HepG2 (cell line): ENCODE data around the gene PLA2G12B. TPM values are rescaled to one million over a fixed set of nuclear protein-coding genes. Genes with fewer than 3 reads are reported as not detected.

ENCODE experiments used
- ARNT ChIP-seq: fragments of 450-650 bp; IDR thresholded peaks from 2 replicates; pipeline ENCODE4 v1.6.1; 2017
- ELF3 ChIP-seq: IDR thresholded peaks from 2 replicates; pipeline ENCODE4 v1.6.1; 2016; ENCODE audit warnings: missing genetic modification reagents, missing compliant biosample characterization
- GLMP ChIP-seq: sonication (generic); formaldehyde crosslinking; IDR thresholded peaks from 2 replicates; pipeline ENCODE4 v1.9.0; 2021; ENCODE audit warnings: missing genetic modification reagents, mild to moderate bottlenecking, borderline replicate concordance
- NKX3-1 ChIP-seq: sonication (generic); formaldehyde crosslinking; IDR thresholded peaks from 2 replicates; pipeline ENCODE4 v1.5.0; 2020; ENCODE audit warnings: missing genetic modification reagents
- PREB ChIP-seq: sonication (generic); formaldehyde crosslinking; IDR thresholded peaks from 2 replicates; pipeline ENCODE4 v1.4.0; 2020; ENCODE audit warnings: missing genetic modification reagents
- SATB2 ChIP-seq: sonication (generic); formaldehyde crosslinking; IDR thresholded peaks from 2 replicates; pipeline ENCODE4 v1.5.0; 2020; ENCODE audit warnings: missing genetic modification reagents
- SMARCE1 ChIP-seq: fragments of 450-650 bp; IDR thresholded peaks from 2 replicates; pipeline ENCODE4 v1.6.1; 2017; ENCODE audit warnings: borderline replicate concordance
- SRF ChIP-seq: IDR thresholded peaks from 2 replicates; pipeline ENCODE4 v1.6.1; 2011; ENCODE audit warnings: mild to moderate bottlenecking, low read depth, low read length, moderate library complexity
- TEAD2 ChIP-seq: sonication (generic); formaldehyde crosslinking; IDR thresholded peaks from 2 replicates; pipeline ENCODE4 v1.9.0; 2021; ENCODE audit warnings: missing genetic modification reagents
- ZMAT3 ChIP-seq: sonication (generic); formaldehyde crosslinking; conservative IDR thresholded peaks from 2 replicates; pipeline ENCODE4 v1.7.0; 2021; ENCODE audit warnings: missing genetic modification reagents
- ZMYM4 ChIP-seq: sonication (generic); formaldehyde crosslinking; IDR thresholded peaks from 2 replicates; pipeline ENCODE4 v1.8.1; 2023; ENCODE audit warnings: mild to moderate bottlenecking, missing genetic modification reagents
- ZNF414 ChIP-seq: sonication (generic); formaldehyde crosslinking; IDR thresholded peaks from 2 replicates; pipeline ENCODE4 v1.5.0; 2020; ENCODE audit warnings: missing genetic modification reagents
- ZNF615 ChIP-seq: sonication (generic); formaldehyde crosslinking; IDR thresholded peaks from 2 replicates; pipeline ENCODE4 v1.5.0; 2020; ENCODE audit warnings: mild to moderate bottlenecking, missing genetic modification reagents, borderline replicate concordance
- ZNF660 ChIP-seq: sonication (generic); formaldehyde crosslinking; IDR thresholded peaks from 2 replicates; pipeline ENCODE4 v1.5.1; 2020; ENCODE audit warnings: mild to moderate bottlenecking, low read depth, missing genetic modification reagents, borderline replicate concordance
- ZNF883 ChIP-seq: sonication (generic); formaldehyde crosslinking; IDR thresholded peaks from 2 replicates; pipeline ENCODE4 v1.5.1; 2020; ENCODE audit warnings: mild to moderate bottlenecking, missing genetic modification reagents; ENCODE audit errors: not compliant biosample characterization
- ZXDC ChIP-seq: sonication (generic); formaldehyde crosslinking; IDR thresholded peaks from 2 replicates; pipeline ENCODE4 v1.5.0; 2020; ENCODE audit warnings: mild to moderate bottlenecking, missing genetic modification reagents
- polyA plus RNA-seq, 8 experiments: library from polyadenylated mRNA; depleted of rRNA in 3 of 8; stranded (reverse) in 7 of 8; unstranded in 1 of 8; fragments of >200 nt; fragmentation: Illumina TruSeq in 4 of 8; extraction: Trizol in 4 of 8; gene quantifications; 2 replicates each; pipeline versions ENCODE4 v1.2.1 to v1.2.3, GENCODE V29; 2011 to 2016; ENCODE audit warnings: low read depth in 4 of 8, missing spikeins in 1 of 8, mixed read lengths in 1 of 8; ENCODE audit not compliant: insufficient read depth in 1 of 8
- total RNA-seq, 5 experiments: library from RNA; depleted of rRNA; stranded (reverse); fragments of >200 nt; fragmentation: Illumina TruSeq; extraction: Trizol; gene quantifications; 2 replicates each; pipeline ENCODE4 v1.2.3, GENCODE V29; 2016; ENCODE audit warnings: low read depth in 1 of 5
- TF ChIP-seq, protein P1 (sequence below): sonication (generic); formaldehyde crosslinking; IDR thresholded peaks from 2 replicates; pipeline ENCODE4 v1.9.0; 2021; ENCODE audit warnings: mild to moderate bottlenecking, missing genetic modification reagents

The PLA2G12B gene
- total and polyA plus RNA-seq, 2 of the 13 experiments (the other 11 are each of a cell fraction or from before 2014, with no cell fraction given), result 7.7 to 38.0 TPM

DNA sequence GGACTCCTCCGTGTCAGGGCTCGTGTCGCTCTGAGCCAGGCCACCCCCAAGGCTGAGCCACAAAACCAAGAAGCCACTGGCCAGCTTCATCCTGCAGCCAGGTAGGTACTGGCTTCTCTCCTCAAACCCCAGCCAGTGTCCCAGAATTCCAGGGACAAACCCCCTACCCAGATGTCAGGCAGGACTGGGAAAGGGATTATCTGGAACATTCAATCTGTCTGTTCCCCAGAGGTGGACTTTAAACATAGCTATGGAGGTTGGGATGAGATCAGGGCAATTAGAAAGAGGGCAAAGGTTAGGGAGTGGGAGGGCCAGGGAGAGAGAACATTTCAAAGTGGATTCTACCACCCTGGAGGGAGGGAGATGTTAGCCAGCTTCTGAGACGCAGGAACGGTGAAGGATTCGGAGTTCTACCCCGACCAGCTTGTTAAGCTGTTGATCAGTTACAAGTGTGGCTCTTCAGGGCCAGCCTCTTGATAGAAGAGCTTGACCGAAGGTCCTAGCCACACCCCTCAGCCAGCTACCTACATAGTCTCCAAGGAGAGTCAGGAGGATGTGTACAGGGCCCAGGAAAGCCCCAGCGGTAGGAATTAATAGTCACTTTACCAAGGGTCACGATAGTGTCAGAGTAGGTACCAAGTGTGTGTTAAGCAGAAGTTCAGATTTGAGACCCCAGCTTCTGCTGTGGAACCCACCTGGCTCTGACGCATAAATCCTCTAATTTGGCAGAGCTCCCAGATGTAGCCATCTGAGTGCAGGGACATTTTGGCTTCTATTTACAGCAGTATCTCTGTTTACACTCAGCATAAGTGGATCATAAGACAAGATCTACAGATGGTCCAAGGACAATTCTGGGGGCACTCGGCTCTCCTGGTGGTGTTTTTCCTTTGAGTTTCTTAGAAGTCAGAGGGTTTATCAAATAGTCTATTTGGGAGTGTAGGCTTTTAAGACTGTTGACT is at the start of gene PLA2G12B (continued):
- TF ChIP-seq, protein P1, sequence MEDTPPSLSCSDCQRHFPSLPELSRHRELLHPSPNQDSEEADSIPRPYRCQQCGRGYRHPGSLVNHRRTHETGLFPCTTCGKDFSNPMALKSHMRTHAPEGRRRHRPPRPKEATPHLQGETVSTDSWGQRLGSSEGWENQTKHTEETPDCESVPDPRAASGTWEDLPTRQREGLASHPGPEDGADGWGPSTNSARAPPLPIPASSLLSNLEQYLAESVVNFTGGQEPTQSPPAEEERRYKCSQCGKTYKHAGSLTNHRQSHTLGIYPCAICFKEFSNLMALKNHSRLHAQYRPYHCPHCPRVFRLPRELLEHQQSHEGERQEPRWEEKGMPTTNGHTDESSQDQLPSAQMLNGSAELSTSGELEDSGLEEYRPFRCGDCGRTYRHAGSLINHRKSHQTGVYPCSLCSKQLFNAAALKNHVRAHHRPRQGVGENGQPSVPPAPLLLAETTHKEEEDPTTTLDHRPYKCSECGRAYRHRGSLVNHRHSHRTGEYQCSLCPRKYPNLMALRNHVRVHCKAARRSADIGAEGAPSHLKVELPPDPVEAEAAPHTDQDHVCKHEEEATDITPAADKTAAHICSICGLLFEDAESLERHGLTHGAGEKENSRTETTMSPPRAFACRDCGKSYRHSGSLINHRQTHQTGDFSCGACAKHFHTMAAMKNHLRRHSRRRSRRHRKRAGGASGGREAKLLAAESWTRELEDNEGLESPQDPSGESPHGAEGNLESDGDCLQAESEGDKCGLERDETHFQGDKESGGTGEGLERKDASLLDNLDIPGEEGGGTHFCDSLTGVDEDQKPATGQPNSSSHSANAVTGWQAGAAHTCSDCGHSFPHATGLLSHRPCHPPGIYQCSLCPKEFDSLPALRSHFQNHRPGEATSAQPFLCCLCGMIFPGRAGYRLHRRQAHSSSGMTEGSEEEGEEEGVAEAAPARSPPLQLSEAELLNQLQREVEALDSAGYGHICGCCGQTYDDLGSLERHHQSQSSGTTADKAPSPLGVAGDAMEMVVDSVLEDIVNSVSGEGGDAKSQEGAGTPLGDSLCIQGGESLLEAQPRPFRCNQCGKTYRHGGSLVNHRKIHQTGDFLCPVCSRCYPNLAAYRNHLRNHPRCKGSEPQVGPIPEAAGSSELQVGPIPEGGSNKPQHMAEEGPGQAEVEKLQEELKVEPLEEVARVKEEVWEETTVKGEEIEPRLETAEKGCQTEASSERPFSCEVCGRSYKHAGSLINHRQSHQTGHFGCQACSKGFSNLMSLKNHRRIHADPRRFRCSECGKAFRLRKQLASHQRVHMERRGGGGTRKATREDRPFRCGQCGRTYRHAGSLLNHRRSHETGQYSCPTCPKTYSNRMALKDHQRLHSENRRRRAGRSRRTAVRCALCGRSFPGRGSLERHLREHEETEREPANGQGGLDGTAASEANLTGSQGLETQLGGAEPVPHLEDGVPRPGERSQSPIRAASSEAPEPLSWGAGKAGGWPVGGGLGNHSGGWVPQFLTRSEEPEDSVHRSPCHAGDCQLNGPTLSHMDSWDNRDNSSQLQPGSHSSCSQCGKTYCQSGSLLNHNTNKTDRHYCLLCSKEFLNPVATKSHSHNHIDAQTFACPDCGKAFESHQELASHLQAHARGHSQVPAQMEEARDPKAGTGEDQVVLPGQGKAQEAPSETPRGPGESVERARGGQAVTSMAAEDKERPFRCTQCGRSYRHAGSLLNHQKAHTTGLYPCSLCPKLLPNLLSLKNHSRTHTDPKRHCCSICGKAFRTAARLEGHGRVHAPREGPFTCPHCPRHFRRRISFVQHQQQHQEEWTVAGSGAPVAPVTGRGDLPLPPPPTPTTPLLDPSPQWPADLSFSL (CRISPR knock-in tag), result no peak
- no peak for TF ChIP-seq ARNT
- no peak for TF ChIP-seq ZNF414 (CRISPR knock-in tag)
- TF ChIP-seq ZMYM4, result no peak
- TF ChIP-seq ZNF883 (CRISPR knock-in tag), result no peak
- TF ChIP-seq TEAD2 (CRISPR knock-in tag), result no peak
- TF ChIP-seq ZNF615, result no peak
- TF ChIP-seq SRF, result no peak
- no peak; the same call in 1 of the 2 replicates for TF ChIP-seq ELF3 (CRISPR knock-in tag)
- no peak; the same call in 1 of the 2 replicates for TF ChIP-seq NKX3-1 (CRISPR knock-in tag)
- no peak for TF ChIP-seq ZXDC (CRISPR knock-in tag)
- no peak for TF ChIP-seq GLMP (CRISPR knock-in tag)
- TF ChIP-seq SATB2 (CRISPR knock-in tag), result no peak
- no peak for TF ChIP-seq PREB (CRISPR knock-in tag)
- TF ChIP-seq ZNF660 (CRISPR knock-in tag), result no peak
- TF ChIP-seq SMARCE1, result no peak
- no peak for TF ChIP-seq ZMAT3 (CRISPR knock-in tag)
